Body of pancreas (tissue), 4 donors: ENCODE results near the gene LMAN2.

Experiments used
- POLR2A ChIP-seq, 3 donors: fragments of 450-650 bp; IDR thresholded peaks; one replicate each; pipeline ENCODE4 v1.6.1; 2016; ENCODE audit warnings: antibody characterized with exemption in 3 of 3, mild to moderate bottlenecking in 2 of 3
- TF ChIP-seq, protein P1 (sequence below), 7 experiments: fragments of 450-650 bp in 4 of 7; fragments of 200-600 bp in 3 of 7; sonication (generic) in 3 of 7; IDR thresholded peaks; one replicate each; pipeline ENCODE4 v1.5.1; 2016 to 2019; ENCODE audit warnings: antibody characterized with exemption in 7 of 7

DNA sequence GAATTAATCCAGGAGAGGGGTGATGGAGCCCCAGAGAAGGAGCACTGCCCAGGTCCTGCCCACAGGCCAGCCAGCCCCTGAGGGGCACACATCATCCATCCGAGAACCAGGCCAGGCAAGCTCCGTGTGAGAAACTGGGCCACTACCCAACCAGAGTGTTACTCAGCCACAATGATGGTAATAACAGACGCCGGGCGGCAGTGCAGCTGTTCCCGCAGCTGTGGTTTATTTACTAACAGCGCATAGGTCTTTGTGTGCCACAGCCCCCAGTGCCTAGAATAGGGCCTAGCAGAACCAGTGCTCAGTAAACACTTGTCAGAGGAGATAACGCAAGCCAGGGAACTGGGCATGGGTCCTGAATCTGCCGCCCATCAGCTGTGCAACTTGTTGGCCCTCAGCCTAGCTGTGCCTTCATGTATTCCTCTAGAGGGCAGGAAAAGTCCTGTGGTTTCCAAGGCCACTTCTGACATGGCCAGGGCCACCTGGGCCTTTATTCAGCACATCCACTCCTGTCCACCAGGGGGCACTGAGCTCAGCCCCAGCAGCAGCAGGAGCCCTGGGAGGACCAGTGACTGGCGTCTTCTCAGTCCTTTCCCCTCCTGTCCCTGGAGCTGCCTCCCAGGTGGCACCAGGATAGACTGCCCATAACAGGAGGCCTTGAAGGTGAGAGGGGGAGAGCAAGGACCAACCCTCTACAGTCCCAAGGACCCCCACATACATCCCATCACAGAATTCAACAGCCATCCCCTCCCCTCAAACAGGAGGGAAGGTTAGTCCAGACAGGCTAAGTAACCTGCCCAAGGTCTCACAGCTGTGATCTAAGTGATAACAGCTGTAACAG, 41.9 kb downstream of the LMAN2 start:
- TF ChIP-seq, protein P1, sequence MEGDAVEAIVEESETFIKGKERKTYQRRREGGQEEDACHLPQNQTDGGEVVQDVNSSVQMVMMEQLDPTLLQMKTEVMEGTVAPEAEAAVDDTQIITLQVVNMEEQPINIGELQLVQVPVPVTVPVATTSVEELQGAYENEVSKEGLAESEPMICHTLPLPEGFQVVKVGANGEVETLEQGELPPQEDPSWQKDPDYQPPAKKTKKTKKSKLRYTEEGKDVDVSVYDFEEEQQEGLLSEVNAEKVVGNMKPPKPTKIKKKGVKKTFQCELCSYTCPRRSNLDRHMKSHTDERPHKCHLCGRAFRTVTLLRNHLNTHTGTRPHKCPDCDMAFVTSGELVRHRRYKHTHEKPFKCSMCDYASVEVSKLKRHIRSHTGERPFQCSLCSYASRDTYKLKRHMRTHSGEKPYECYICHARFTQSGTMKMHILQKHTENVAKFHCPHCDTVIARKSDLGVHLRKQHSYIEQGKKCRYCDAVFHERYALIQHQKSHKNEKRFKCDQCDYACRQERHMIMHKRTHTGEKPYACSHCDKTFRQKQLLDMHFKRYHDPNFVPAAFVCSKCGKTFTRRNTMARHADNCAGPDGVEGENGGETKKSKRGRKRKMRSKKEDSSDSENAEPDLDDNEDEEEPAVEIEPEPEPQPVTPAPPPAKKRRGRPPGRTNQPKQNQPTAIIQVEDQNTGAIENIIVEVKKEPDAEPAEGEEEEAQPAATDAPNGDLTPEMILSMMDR (IDR thresholded peaks at IDR 0.05) = peak in 6 of 7 experiments; percentile 50 to 73 (median 62)
- no peak for TF ChIP-seq POLR2A (IDR thresholded peaks at IDR 0.05)
